SK-N-SH treated with all-trans-retinoic acid at 6 μM for 48 hours (cell line): Measurements from ENCODE around the gene GEMIN5.

Experiments
- PPARA ChIP-seq: fragments of 250-450 bp; sonication (Bioruptor Pico); IDR thresholded peaks from 2 replicates; pipeline ENCODE4 v1.5.0; 2020; ENCODE audit warnings: mild to moderate bottlenecking, borderline replicate concordance
- TCF4 ChIP-seq: fragments of 250-450 bp; sonication (Bioruptor Pico); IDR thresholded peaks from 2 replicates; pipeline ENCODE4 v1.8.0; 2021; ENCODE audit warnings: mild to moderate bottlenecking, moderate library complexity, borderline replicate concordance
- ZFP3 ChIP-seq: fragments of 250-450 bp; sonication (Bioruptor Pico); IDR thresholded peaks from 2 replicates; pipeline ENCODE4 v1.5.0; 2020; ENCODE audit warnings: mild to moderate bottlenecking, moderate library complexity
- ZFP30 ChIP-seq: fragments of 450-650 bp; formaldehyde crosslinking; IDR thresholded peaks from 2 replicates; pipeline ENCODE4 v1.5.0; 2022; ENCODE audit warnings: mild to moderate bottlenecking, moderate library complexity

GRCh38 chr5:154916874-154917273 is 21.1 kb downstream of the GEMIN5 start:
- TF ChIP-seq TCF4 (no peak), ZFP3 (no peak), ZFP30 (CRISPR knock-in tag) (no peak), PPARA (no peak)
